OCI-LY7 (cell line): ENCODE results near the gene RNF214. TPM values are rescaled to one million over a fixed set of nuclear protein-coding genes. Genes with fewer than 3 reads are reported as not detected.

ENCODE experiments used
- BruUV-seq: library from RNA; stranded (reverse); fragments of 400-500 nt; replicated peaks from 2 replicates; lab custom pipeline; 2021; lab: Mats Ljungman, UMichigan
- CTCF ChIA-PET: fragments of 300-600 bp; sonication (Branson Sonifier 250); formaldehyde crosslinking; loops from one replicate; lab custom pipeline; 2022; ENCODE audit warnings: antibody characterized with exemption; ENCODE audit not compliant: unreplicated experiment; lab: Charles Lee
- POLR2A ChIA-PET: fragments of 300-600 bp; sonication (Branson Sonifier 250); formaldehyde crosslinking; loops from one replicate; lab custom pipeline; 2022; ENCODE audit warnings: antibody characterized with exemption; lab: Charles Lee
- DNase-seq: peaks from one replicate; pipeline ENCODE4 v3.0.0-alpha.2; 2015; ENCODE audit warnings: low spot score
- H2AFZ ChIP-seq: fragments of 200-600 bp; sonication (generic), shearing (Covaris generic); 2 replicates; pipeline ENCODE4 v1.6.1; 2014; ENCODE audit warnings: mild to moderate bottlenecking, antibody characterized with exemption, low read length, moderate library complexity
- H3K27ac ChIP-seq: fragments of 200-600 bp; sonication (generic); 2 replicates; pipeline ENCODE4 v1.5.1; 2014; ENCODE audit warnings: mixed run types, low read depth, mild to moderate bottlenecking, moderate library complexity, low read length, inconsistent platforms; ENCODE audit not compliant: poor library complexity, severe bottlenecking
- H3K36me3 ChIP-seq: fragments of 200-600 bp; sonication (generic); 2 replicates; pipeline ENCODE4 v1.6.1; 2014; ENCODE audit warnings: mild to moderate bottlenecking, antibody characterized with exemption, low read length, moderate library complexity, mixed read lengths; ENCODE audit not compliant: insufficient read depth
- H3K4me1 ChIP-seq: fragments of 200-600 bp; sonication (generic); 2 replicates; pipeline ENCODE4 v1.5.1; 2014; ENCODE audit warnings: mild to moderate bottlenecking, low read length; ENCODE audit not compliant: insufficient read depth, poor library complexity, severe bottlenecking
- H3K4me2 ChIP-seq: fragments of 200-600 bp; sonication (generic); 2 replicates; pipeline ENCODE4 v1.6.1; 2014; ENCODE audit warnings: mild to moderate bottlenecking, low read length
- H3K4me3 ChIP-seq: fragments of 200-600 bp; sonication (generic); 2 replicates; pipeline ENCODE4 v1.5.1; 2014; ENCODE audit warnings: mild to moderate bottlenecking, low read depth, low read length; ENCODE audit not compliant: poor library complexity, severe bottlenecking
- H3K79me2 ChIP-seq: fragments of 200-600 bp; sonication (generic); 2 replicates; pipeline ENCODE4 v1.6.1; 2016; ENCODE audit warnings: low read depth, mild to moderate bottlenecking, low read length, moderate library complexity, mixed read lengths; ENCODE audit not compliant: insufficient read depth
- H3K9me2 ChIP-seq: fragments of 200-600 bp; sonication (generic); 2 replicates; pipeline ENCODE4 v1.6.1; 2016; ENCODE audit warnings: mild to moderate bottlenecking, low read length, mixed read lengths; ENCODE audit not compliant: insufficient read depth
- H3K9me3 ChIP-seq: fragments of 200-600 bp; sonication (generic); 2 replicates; pipeline ENCODE4 v1.6.1; 2014; ENCODE audit warnings: mild to moderate bottlenecking, mixed run types, low read length, mixed read lengths
- H4K20me1 ChIP-seq: fragments of 200-600 bp; sonication (generic); 2 replicates; pipeline ENCODE4 v1.6.1; 2014; ENCODE audit warnings: mild to moderate bottlenecking, antibody characterized with exemption, low read length, moderate library complexity, mixed read lengths; ENCODE audit not compliant: insufficient read depth
- CTCF ChIP-seq: fragments of 200-600 bp; sonication (generic); conservative IDR thresholded peaks from 2 replicates; pipeline ENCODE4 v1.5.1; 2014; ENCODE audit warnings: mild to moderate bottlenecking, antibody characterized with exemption, low read length, moderate library complexity, mixed read lengths
- EZH2phosphoT487 ChIP-seq: fragments of 200-600 bp; sonication (generic); IDR thresholded peaks from 2 replicates; pipeline ENCODE4 v1.6.1; 2018; ENCODE audit warnings: low read depth, borderline replicate concordance, mild to moderate bottlenecking, mixed run types, antibody characterized with exemption, low read length, moderate library complexity, mixed read lengths
- intact Hi-C: fragments of 100-400 bp; cut with micrococcal nuclease; formaldehyde crosslinking; loops from one replicate; pipeline ENCODE4 v1.10.0; 2022; ENCODE audit not compliant: unreplicated experiment
- total RNA-seq, 2 experiments: library from RNA; depleted of rRNA in 1 of 2; stranded (reverse); fragments of >200 nt in 1 of 2; shearing (Covaris generic) in 1 of 2; gene quantifications; 2 replicates each; pipeline ENCODE4 v1.2.3, GENCODE V29; 2014 to 2022

The RNF214 gene
- total RNA-seq, 2 experiments from 2014 or later: 11.2 to 30.2 TPM

GRCh38 chr11:117239295-117239694 is 6.8 kb downstream of the RNF214 start:
- Histone ChIP-seq H3K4me1 (peaks cover 4% of the 10 kb centered on the region), H3K4me3 (no peak overlapping the region), H3K9me2 (no peaks in the 10 kb centered on the region), H3K4me2 (no peak overlapping the region), H3K27ac (no peak overlapping the region), H3K9me3 (no peaks in the 10 kb centered on the region), H3K36me3 (peaks cover 30% of the 10 kb centered on the region), H3K79me2 (no peaks in the 10 kb centered on the region), H2AFZ (no peak overlapping the region), H4K20me1 (no peaks in the 10 kb centered on the region)
- POLR2A ChIA-PET: interaction anchor here (0.7 kb wide), 1 partner anchor 320 kb away, joined by 6 read pairs; no protein-coding TSS in a partner anchor
- CTCF ChIA-PET: no interaction called here
- BruUV-seq: no TSS peak
- DNase-seq: no peak
- TF ChIP-seq EZH2phosphoT487 (no peak), CTCF (peak; percentile 33; the same call in 1 of the 2 replicates)
- intact Hi-C loops: no loop called here

GRCh38 chr11:117248341-117248740 is 15.9 kb downstream of the RNF214 start:
- intact Hi-C loops: no loop called here
- DNase-seq: no peak
- no peak overlapping the region for H2AFZ ChIP-seq
- ChIA-PET CTCF (no interaction called here), POLR2A (interaction anchor here (0.6 to 1.7 kb wide), 2 partner anchors 14 to 460 kb away, joined by 3 to 5 read pairs; partner anchors contain the start of gene ZPR1)
- peaks cover 67% of the 10 kb centered on the region for H3K36me3 ChIP-seq
- BruUV-seq: no TSS peak
- no peaks in the 10 kb centered on the region for H3K79me2 ChIP-seq
- no peak overlapping the region for H3K4me2 ChIP-seq
- TF ChIP-seq EZH2phosphoT487 (no peak), CTCF (no peak)
- no peak overlapping the region for H3K27ac ChIP-seq
- no peak overlapping the region for H3K4me3 ChIP-seq
- no peaks in the 10 kb centered on the region for H3K9me3 ChIP-seq
- no peaks in the 10 kb centered on the region for H3K9me2 ChIP-seq
- H3K4me1 ChIP-seq: no peaks in the 10 kb centered on the region
- H4K20me1 ChIP-seq: no peaks in the 10 kb centered on the region

GRCh38 chr11:117249571-117249970 is 17.1 kb downstream of the RNF214 start:
- no TSS peak for BruUV-seq
- no peaks in the 10 kb centered on the region for H3K9me3 ChIP-seq
- H3K4me3 ChIP-seq: no peak overlapping the region
- no peak overlapping the region for H3K4me2 ChIP-seq
- no peaks in the 10 kb centered on the region for H3K4me1 ChIP-seq
- H3K36me3 ChIP-seq: peaks cover 65% of the 10 kb centered on the region
- no peak overlapping the region for H3K27ac ChIP-seq
- intact Hi-C loops: no loop called here
- no peak for TF ChIP-seq CTCF
- no peak for TF ChIP-seq EZH2phosphoT487
- DNase-seq: no peak
- ChIA-PET POLR2A (no interaction called here), CTCF (no interaction called here)
- H3K9me2 ChIP-seq: no peaks in the 10 kb centered on the region
- H3K79me2 ChIP-seq: no peaks in the 10 kb centered on the region
- H2AFZ ChIP-seq: no peak overlapping the region
- H4K20me1 ChIP-seq: no peaks in the 10 kb centered on the region
